ENCODE results near the gene RAB11FIP2. TPM values are rescaled to one million over a fixed set of nuclear protein-coding genes. Genes with fewer than 3 reads are reported as not detected.
A peak's percentile ranks its signal among the peaks of the same experiment; 100 is the strongest.

The RAB11FIP2 gene
- total RNA-seq, 1 donor from 2014 or later = 17.4 TPM

GRCh38 chr10:118032564-118032963, 14.2 kb downstream of the RAB11FIP2 start:
- H3K27ac ChIP-seq (ENCODE audit: low read depth, low read length) = no peak overlapping the region
- no peaks in the 10 kb centered on the region for H3K79me2 ChIP-seq (ENCODE audit: insufficient read depth, low read length)
- no peaks in the 10 kb centered on the region for H3K27me3 Mint-ChIP-seq (ENCODE audit: low read depth, unreplicated experiment)
- no peak overlapping the region for H3K4me3 ChIP-seq (ENCODE audit: insufficient read depth, low read depth, low read length)
- H3K27me3 ChIP-seq (ENCODE audit: insufficient read depth, low read length) = no peaks in the 10 kb centered on the region
- no peaks in the 10 kb centered on the region for H3K9me3 ChIP-seq (ENCODE audit: insufficient read depth, low read depth, low read length)
- no peak overlapping the region for H3K27ac Mint-ChIP-seq (ENCODE audit: unreplicated experiment)
- FAIRE-seq = no peak
- H3K36me3 Mint-ChIP-seq (ENCODE audit: low read depth, unreplicated experiment) = no peaks in the 10 kb centered on the region
- no peaks in the 10 kb centered on the region for H3K36me3 ChIP-seq (ENCODE audit: insufficient read depth, low read length)
- H4K20me1 ChIP-seq (ENCODE audit: insufficient read depth, low read length) = no peaks in the 10 kb centered on the region
- H3K4me3 Mint-ChIP-seq (ENCODE audit: unreplicated experiment) = no peak overlapping the region
- H3K9me3 Mint-ChIP-seq (ENCODE audit: unreplicated experiment) = no peaks in the 10 kb centered on the region
- DNase-seq (ENCODE audit: low read depth) = peak; percentile 78
- no peak overlapping the region for H3K4me2 ChIP-seq (ENCODE audit: low read length)
- H3K9ac ChIP-seq (ENCODE audit: low read length) = no peak overlapping the region
- H2AFZ ChIP-seq (ENCODE audit: low read depth, low read length) = no peak overlapping the region
- TF ChIP-seq EZH2 (IDR thresholded peaks at IDR 0.05; ENCODE audit: insufficient read depth, low read length) = no peak
- no peak for TF ChIP-seq CTCF (IDR thresholded peaks at IDR 0.05; ENCODE audit: insufficient read depth, low read depth, low read length)
- no peaks in the 10 kb centered on the region for H3K4me1 ChIP-seq (ENCODE audit: insufficient read depth, low read length)
- peaks cover 19% of the 10 kb centered on the region for H3K4me1 Mint-ChIP-seq (ENCODE audit: low read depth, unreplicated experiment)

GRCh38 chr10:118031351-118032075, 15.2 kb downstream of the RAB11FIP2 start:
- no peaks in the 10 kb centered on the region for H3K4me1 ChIP-seq (ENCODE audit: insufficient read depth, low read length)
- no peaks in the 10 kb centered on the region for H3K27me3 ChIP-seq (ENCODE audit: insufficient read depth, low read length)
- H3K36me3 Mint-ChIP-seq (ENCODE audit: low read depth, unreplicated experiment) = no peaks in the 10 kb centered on the region
- no peak overlapping the region for H3K4me3 ChIP-seq (ENCODE audit: insufficient read depth, low read depth, low read length)
- peak overlapping the region; percentile 2 for H3K27ac Mint-ChIP-seq (ENCODE audit: unreplicated experiment)
- H3K9me3 Mint-ChIP-seq (ENCODE audit: unreplicated experiment) = no peaks in the 10 kb centered on the region
- no peaks in the 10 kb centered on the region for H3K27me3 Mint-ChIP-seq (ENCODE audit: low read depth, unreplicated experiment)
- no peak overlapping the region for H3K4me3 Mint-ChIP-seq (ENCODE audit: unreplicated experiment)
- no peak overlapping the region for H3K9ac ChIP-seq (ENCODE audit: low read length)
- DNase-seq (ENCODE audit: low read depth) (peak; percentile 25), FAIRE-seq (no peak)
- H3K4me1 Mint-ChIP-seq (ENCODE audit: low read depth, unreplicated experiment) = peaks cover 19% of the 10 kb centered on the region
- no peak overlapping the region for H3K27ac ChIP-seq (ENCODE audit: low read depth, low read length)
- no peaks in the 10 kb centered on the region for H3K79me2 ChIP-seq (ENCODE audit: insufficient read depth, low read length)
- no peak overlapping the region for H2AFZ ChIP-seq (ENCODE audit: low read depth, low read length)
- TF ChIP-seq CTCF (IDR thresholded peaks at IDR 0.05; ENCODE audit: insufficient read depth, low read depth, low read length) (no peak), EZH2 (IDR thresholded peaks at IDR 0.05; ENCODE audit: insufficient read depth, low read length) (no peak)
- H3K9me3 ChIP-seq (ENCODE audit: insufficient read depth, low read depth, low read length) = no peaks in the 10 kb centered on the region
- H3K36me3 ChIP-seq (ENCODE audit: insufficient read depth, low read length) = no peaks in the 10 kb centered on the region
- H3K4me2 ChIP-seq (ENCODE audit: low read length) = no peak overlapping the region
- H4K20me1 ChIP-seq (ENCODE audit: insufficient read depth, low read length) = no peaks in the 10 kb centered on the region

- H3K27ac ChIP-seq (ENCODE audit: low read depth, low read length) = no peak overlapping the region
- FAIRE-seq (no peak), DNase-seq (ENCODE audit: low read depth) (no peak)
- Mint-ChIP-seq H3K4me1 (ENCODE audit: low read depth, unreplicated experiment) (peaks cover 12% of the 10 kb centered on the region), H3K27ac (ENCODE audit: unreplicated experiment) (no peak overlapping the region), H3K4me3 (ENCODE audit: unreplicated experiment) (no peak overlapping the region), H3K27me3 (ENCODE audit: low read depth, unreplicated experiment) (no peaks in the 10 kb centered on the region), H3K9me3 (ENCODE audit: unreplicated experiment) (no peaks in the 10 kb centered on the region), H3K36me3 (ENCODE audit: low read depth, unreplicated experiment) (no peaks in the 10 kb centered on the region)
- H3K4me2 ChIP-seq (ENCODE audit: low read length) = no peak overlapping the region
- TF ChIP-seq EZH2 (IDR thresholded peaks at IDR 0.05; ENCODE audit: insufficient read depth, low read length) = no peak
- no peak for TF ChIP-seq CTCF (IDR thresholded peaks at IDR 0.05; ENCODE audit: insufficient read depth, low read depth, low read length)
- no peaks in the 10 kb centered on the region for H3K9me3 ChIP-seq (ENCODE audit: insufficient read depth, low read depth, low read length)
- H3K27me3 ChIP-seq (ENCODE audit: insufficient read depth, low read length) = no peaks in the 10 kb centered on the region
- H2AFZ ChIP-seq (ENCODE audit: low read depth, low read length) = no peak overlapping the region
- no peaks in the 10 kb centered on the region for H3K36me3 ChIP-seq (ENCODE audit: insufficient read depth, low read length)
- no peaks in the 10 kb centered on the region for H3K4me1 ChIP-seq (ENCODE audit: insufficient read depth, low read length)
- no peaks in the 10 kb centered on the region for H4K20me1 ChIP-seq (ENCODE audit: insufficient read depth, low read length)
- H3K9ac ChIP-seq (ENCODE audit: low read length) = no peak overlapping the region
- no peaks in the 10 kb centered on the region for H3K79me2 ChIP-seq (ENCODE audit: insufficient read depth, low read length)
- no peak overlapping the region for H3K4me3 ChIP-seq (ENCODE audit: insufficient read depth, low read depth, low read length)
Measured at GRCh38 chr10:118028619-118029018, 18.1 kb downstream of the RAB11FIP2 start.

All from astrocyte (in vitro differentiated cells and primary cell).